Hepatocyte (in vitro differentiated cells): ENCODE results near the gene LMX1B. TPM values are rescaled to one million over a fixed set of nuclear protein-coding genes. Genes with fewer than 3 reads are reported as not detected.
A peak's percentile ranks its signal among the peaks of the same experiment; 100 is the strongest.
"Not testable (repeated sequence)": the region's sequence is repeated elsewhere in the genome, so short reads cannot be mapped to it uniquely, and the experiment has no call there.

ENCODE experiments used
- DNase-seq: peaks from one replicate; pipeline ENCODE4 v3.0.0-alpha.2; 2016; ENCODE audit warnings: low spot score
- H2AFZ ChIP-seq: fragments of 200-600 bp; sonication (generic); 2 replicates; pipeline ENCODE4 v1.6.0; 2016; ENCODE audit warnings: antibody characterized with exemption, mild to moderate bottlenecking
- H3K27ac ChIP-seq: fragments of 200-600 bp; sonication (generic); 2 replicates; pipeline ENCODE4 v1.5.1; 2016; ENCODE audit warnings: mild to moderate bottlenecking
- H3K27me3 ChIP-seq: fragments of 200-600 bp; sonication (generic); 2 replicates; pipeline ENCODE4 v1.6.1; 2016
- H3K36me3 ChIP-seq: fragments of 200-600 bp; sonication (generic); replicated peaks from 2 replicates; pipeline ENCODE4 v1.5.1; 2016; ENCODE audit warnings: low read depth; ENCODE audit not compliant: insufficient read depth
- H3K4me1 ChIP-seq: fragments of 200-600 bp; sonication (generic); 2 replicates; pipeline ENCODE4 v1.5.1; 2016; ENCODE audit warnings: mild to moderate bottlenecking, moderate library complexity; ENCODE audit not compliant: insufficient read depth
- H3K4me2 ChIP-seq: fragments of 200-600 bp; sonication (generic); 2 replicates; pipeline ENCODE4 v1.6.0; 2016
- H3K4me3 ChIP-seq: fragments of 200-600 bp; sonication (generic); 2 replicates; pipeline ENCODE4 v1.5.1; 2016; ENCODE audit warnings: mild to moderate bottlenecking
- H3K79me2 ChIP-seq: fragments of 200-600 bp; sonication (generic); 2 replicates; pipeline ENCODE4 v1.6.0; 2017; ENCODE audit warnings: mild to moderate bottlenecking
- H3K9me2 ChIP-seq: fragments of 200-600 bp; sonication (generic); replicated peaks from 2 replicates; pipeline ENCODE4 v1.6.0; 2017; ENCODE audit warnings: mild to moderate bottlenecking; ENCODE audit not compliant: insufficient read depth
- H3K9me3 ChIP-seq: fragments of 200-600 bp; sonication (generic); 2 replicates; pipeline ENCODE4 v1.5.1; 2016; ENCODE audit warnings: low read depth, mild to moderate bottlenecking
- H4K20me1 ChIP-seq: fragments of 200-600 bp; sonication (generic); 2 replicates; pipeline ENCODE4 v1.6.0; 2016; ENCODE audit warnings: mild to moderate bottlenecking; ENCODE audit not compliant: insufficient read depth, poor library complexity, severe bottlenecking
- EZH2 ChIP-seq: fragments of 200-600 bp; sonication (generic); IDR thresholded peaks from 2 replicates; pipeline ENCODE4 v1.6.1; 2016; ENCODE audit warnings: antibody characterized with exemption, mild to moderate bottlenecking, borderline replicate concordance
- EZH2phosphoT487 ChIP-seq: fragments of 200-600 bp; sonication (generic); IDR thresholded peaks from one replicate; pipeline ENCODE4 v1.6.1; 2018; ENCODE audit warnings: antibody characterized with exemption, mild to moderate bottlenecking, low read depth, moderate library complexity; ENCODE audit not compliant: unreplicated experiment, severe bottlenecking
- WGBS: methylation state at CpG from one replicate; pipeline ENCODE4 v1.1.6; 2016; ENCODE audit warnings: low lambda C conversion rate; ENCODE audit errors: missing lambda C conversion rate; 5-methylcytosine and 5-hydroxymethylcytosine counted together
- polyA plus RNA-seq: library from polyadenylated mRNA; unstranded; fragments of >200 nt; fragmentation: Nextera tagmentation; extraction: Ambion mirVana; gene quantifications from 2 replicates; pipeline ENCODE4 v1.2.1, GENCODE V29; 2016
- total RNA-seq: library from RNA; depleted of rRNA; stranded (reverse); fragments of >200 nt; gene quantifications from 2 replicates; pipeline ENCODE4 v1.2.3, GENCODE V29; 2014
- TF ChIP-seq, protein P1 (sequence below): fragments of 200-600 bp; sonication (generic); IDR thresholded peaks from 2 replicates; pipeline ENCODE4 v1.5.1; 2016; ENCODE audit warnings: antibody characterized with exemption, mild to moderate bottlenecking; ENCODE audit not compliant: poor library complexity

The LMX1B gene
- total and polyA plus RNA-seq, 2 experiments from 2014 or later = 0.16 TPM; not detected in 1

DNA sequence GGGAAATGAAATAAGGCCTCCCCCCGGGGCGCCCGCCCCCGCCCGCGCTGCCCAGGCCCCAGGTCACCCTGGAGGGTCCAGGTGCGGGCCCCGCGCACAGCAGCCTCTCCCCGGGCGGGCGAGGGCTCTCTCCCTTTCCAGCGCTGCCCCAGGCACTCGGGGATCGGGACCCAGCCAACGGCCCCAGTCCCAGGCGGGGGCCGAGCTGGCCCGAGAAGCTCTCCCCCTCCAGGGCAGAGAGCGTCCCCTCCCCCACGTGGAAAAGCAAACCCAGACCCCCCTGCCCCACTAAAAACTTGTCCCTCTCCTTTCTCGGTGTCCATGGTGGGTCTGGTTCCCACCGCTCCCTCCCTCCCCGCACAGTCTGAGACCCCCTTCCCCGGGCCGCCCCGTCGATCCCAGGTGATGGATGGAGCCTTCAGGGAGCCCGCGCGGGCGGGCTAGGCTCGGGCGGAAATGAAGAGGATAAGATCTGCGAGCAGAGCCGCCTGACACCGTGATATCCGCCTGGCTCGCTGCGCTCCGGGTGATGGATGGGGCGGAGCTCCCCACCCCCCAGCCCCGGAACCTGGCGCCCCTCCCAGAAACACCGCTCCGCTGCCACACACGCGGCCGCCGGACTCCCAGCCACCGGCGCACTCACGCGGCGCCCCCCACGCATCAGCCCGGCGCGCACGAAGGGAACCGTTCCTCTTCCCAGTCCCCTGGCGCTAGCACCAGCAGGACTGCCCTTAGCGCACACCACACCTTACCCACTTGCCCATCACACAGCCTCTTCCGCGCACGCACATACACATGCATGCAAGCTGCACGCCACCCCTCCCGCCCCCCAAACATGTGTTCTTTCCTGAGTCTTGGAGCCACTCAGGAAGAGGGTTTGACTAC lies 109.4 kb downstream of the LMX1B start:
- no peak for TF ChIP-seq EZH2phosphoT487
- TF ChIP-seq EZH2 = no peak
- TF ChIP-seq, protein P1, sequence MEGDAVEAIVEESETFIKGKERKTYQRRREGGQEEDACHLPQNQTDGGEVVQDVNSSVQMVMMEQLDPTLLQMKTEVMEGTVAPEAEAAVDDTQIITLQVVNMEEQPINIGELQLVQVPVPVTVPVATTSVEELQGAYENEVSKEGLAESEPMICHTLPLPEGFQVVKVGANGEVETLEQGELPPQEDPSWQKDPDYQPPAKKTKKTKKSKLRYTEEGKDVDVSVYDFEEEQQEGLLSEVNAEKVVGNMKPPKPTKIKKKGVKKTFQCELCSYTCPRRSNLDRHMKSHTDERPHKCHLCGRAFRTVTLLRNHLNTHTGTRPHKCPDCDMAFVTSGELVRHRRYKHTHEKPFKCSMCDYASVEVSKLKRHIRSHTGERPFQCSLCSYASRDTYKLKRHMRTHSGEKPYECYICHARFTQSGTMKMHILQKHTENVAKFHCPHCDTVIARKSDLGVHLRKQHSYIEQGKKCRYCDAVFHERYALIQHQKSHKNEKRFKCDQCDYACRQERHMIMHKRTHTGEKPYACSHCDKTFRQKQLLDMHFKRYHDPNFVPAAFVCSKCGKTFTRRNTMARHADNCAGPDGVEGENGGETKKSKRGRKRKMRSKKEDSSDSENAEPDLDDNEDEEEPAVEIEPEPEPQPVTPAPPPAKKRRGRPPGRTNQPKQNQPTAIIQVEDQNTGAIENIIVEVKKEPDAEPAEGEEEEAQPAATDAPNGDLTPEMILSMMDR = no peak
- Histone ChIP-seq H3K9me3 (no peaks in the 10 kb centered on the region), H3K27me3 (peaks cover 29% of the 10 kb centered on the region), H3K4me3 (peak overlapping the region; percentile 54), H3K27ac (no peak overlapping the region), H3K4me1 (peaks cover 11% of the 10 kb centered on the region), H2AFZ (peak overlapping the region; percentile 79), H4K20me1 (no peaks in the 10 kb centered on the region), H3K36me3 (no peaks in the 10 kb centered on the region), H3K4me2 (peak overlapping the region; percentile 87), H3K9me2 (no peaks in the 10 kb centered on the region), H3K79me2 (no peaks in the 10 kb centered on the region)
- peak; percentile 46 for DNase-seq
- WGBS = 4% methylated on average over 39 of the region's 68 CpGs

- Histone ChIP-seq H2AFZ (no peak overlapping the region), H4K20me1 (no peaks in the 10 kb centered on the region), H3K9me2 (no peaks in the 10 kb centered on the region), H3K36me3 (no peaks in the 10 kb centered on the region), H3K27ac (no peak overlapping the region), H3K4me1 (peaks cover 11% of the 10 kb centered on the region), H3K79me2 (no peaks in the 10 kb centered on the region), H3K9me3 (no peaks in the 10 kb centered on the region), H3K27me3 (peaks cover 29% of the 10 kb centered on the region), H3K4me2 (peak overlapping the region; percentile 87), H3K4me3 (no peak overlapping the region)
- 45% methylated on average over 14 of the region's 14 CpGs for WGBS
- no peak for DNase-seq
- TF ChIP-seq EZH2 (no peak), EZH2phosphoT487 (no peak)
- TF ChIP-seq, protein P1 = no peak
These were observed 110.1 kb downstream of the LMX1B start for GRCh38 chr9:126723807-126724172.

- peaks cover 11% of the 10 kb centered on the region for H3K4me1 ChIP-seq
- WGBS = 60% methylated on average over 6 of the region's 6 CpGs
- no peak for DNase-seq
- H3K79me2 ChIP-seq = no peaks in the 10 kb centered on the region
- H3K4me3 ChIP-seq = no peak overlapping the region
- TF ChIP-seq, protein P1 = no peak
- no peak for TF ChIP-seq EZH2
- TF ChIP-seq EZH2phosphoT487 = no peak
- no peaks in the 10 kb centered on the region for H3K9me2 ChIP-seq
- no peaks in the 10 kb centered on the region for H3K36me3 ChIP-seq
- H4K20me1 ChIP-seq = no peaks in the 10 kb centered on the region
- peaks cover 29% of the 10 kb centered on the region for H3K27me3 ChIP-seq
- H3K27ac ChIP-seq = no peak overlapping the region
- H3K4me2 ChIP-seq = no peak overlapping the region
- H2AFZ ChIP-seq = no peak overlapping the region
- H3K9me3 ChIP-seq = no peaks in the 10 kb centered on the region
These were observed 110.5 kb downstream of the LMX1B start for GRCh38 chr9:126724226-126724625.

GRCh38 chr9:126725485-126725884 lies 111.8 kb downstream of the LMX1B start:
- not testable (repeated sequence) for H2AFZ ChIP-seq, H3K4me2 ChIP-seq, H3K79me2 ChIP-seq, DNase-seq, H4K20me1 ChIP-seq, H3K9me3 ChIP-seq, H3K36me3 ChIP-seq, H3K9me2 ChIP-seq, H3K4me3 ChIP-seq, H3K4me1 ChIP-seq, H3K27ac ChIP-seq
- 85% methylated on average over 4 of the region's 4 CpGs for WGBS
- H3K27me3 ChIP-seq = peaks cover 29% of the 10 kb centered on the region

DNA sequence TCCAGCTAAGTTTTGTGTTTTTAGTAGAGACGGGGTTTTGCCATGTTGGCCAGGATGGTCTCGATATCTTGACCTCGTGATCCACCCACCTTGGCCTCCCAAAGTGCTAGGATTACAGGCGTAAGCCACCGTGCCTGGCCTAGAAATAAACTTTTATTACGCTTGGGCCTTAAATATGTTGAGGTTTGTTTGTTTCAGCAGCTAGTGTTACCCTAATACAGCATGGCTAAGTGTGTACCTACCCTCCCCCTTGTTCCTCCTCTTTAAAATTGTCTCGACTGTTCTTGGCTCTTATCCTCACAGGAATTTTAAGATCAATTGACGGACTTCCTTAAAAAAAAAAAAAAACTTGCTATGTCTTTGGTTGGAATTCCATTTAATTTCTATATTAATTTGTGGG lies 114.5 kb downstream of the LMX1B start:
- not testable (repeated sequence) for H3K4me1 ChIP-seq
- 83% methylated on average over 8 of the region's 8 CpGs for WGBS

GRCh38 chr9:126730592-126730991 lies 116.9 kb downstream of the LMX1B start:
- not testable (repeated sequence) for H3K4me2 ChIP-seq, H3K9me2 ChIP-seq, H3K27ac ChIP-seq, H3K36me3 ChIP-seq, H3K4me1 ChIP-seq, DNase-seq, H2AFZ ChIP-seq, H3K27me3 ChIP-seq, H3K9me3 ChIP-seq, H4K20me1 ChIP-seq, H3K4me3 ChIP-seq, H3K79me2 ChIP-seq
- WGBS = 85% methylated on average over 8 of the region's 8 CpGs

More for the DNA sequence above, 114.5 kb downstream of the LMX1B start:
- H3K27me3 ChIP-seq = peaks cover 29% of the 10 kb centered on the region
- H3K27ac ChIP-seq, H3K4me2 ChIP-seq, H3K79me2 ChIP-seq, H3K4me3 ChIP-seq, DNase-seq, H2AFZ ChIP-seq, H3K9me2 ChIP-seq, H3K9me3 ChIP-seq, H3K36me3 ChIP-seq, H4K20me1 ChIP-seq: not testable (repeated sequence)
